Endothelial cell of umbilical vein (primary cell): Measurements from ENCODE around the gene IRF2BPL. TPM values are rescaled to one million over a fixed set of nuclear protein-coding genes. Genes with fewer than 3 reads are reported as not detected.

Experiments used
- BruUV-seq: library from RNA; stranded (reverse); fragments of 400-500 nt; replicated peaks from 2 replicates; lab custom pipeline; 2021; lab: Mats Ljungman, UMichigan
- CTCF ChIA-PET: fragments of 300-600, 350-600 bp; sonication (Branson Sonifier 250); formaldehyde crosslinking; loops from one replicate; lab custom pipeline; 2021; ENCODE audit warnings: antibody characterized with exemption, inconsistent platforms; lab: Charles Lee
- POLR2A ChIA-PET: fragments of 300-600, 350-600 bp; sonication (Branson Sonifier 250); formaldehyde crosslinking; loops from one replicate; lab custom pipeline; 2021; ENCODE audit warnings: antibody characterized with exemption, inconsistent platforms; lab: Charles Lee
- DNase-seq: peaks from one replicate; pipeline ENCODE4 v3.0.0-alpha.2; 2011; ENCODE audit warnings: low read depth, low spot score
- FAIRE-seq: peaks from 2 replicates; lab custom pipeline; 2011; peaks lifted over from hg19 to GRCh38; lab: Jason Lieb, UNC
- H2AFZ ChIP-seq: 2 replicates; pipeline ENCODE4 v1.6.0; 2012; ENCODE audit warnings: low read depth, low read length, control low read depth, inconsistent platforms
- H3K27ac ChIP-seq: 2 replicates; pipeline ENCODE4 v1.5.1; 2011; ENCODE audit warnings: low read depth, mild to moderate bottlenecking, control low read depth, low read length, moderate library complexity; ENCODE audit not compliant: insufficient read depth
- H3K27me3 ChIP-seq, 2 experiments: 2 replicates each; pipeline versions ENCODE4 v1.6.0 to v1.6.1; 2011; ENCODE audit warnings: low read length in 2 of 2, mixed read lengths in 1 of 2; ENCODE audit not compliant: control insufficient read depth in 2 of 2, insufficient read depth in 2 of 2
- H3K36me3 ChIP-seq, 2 experiments: 2 replicates in 1 of 2; 3 replicates in 1 of 2; pipeline ENCODE4 v1.5.1; 2011; ENCODE audit warnings: low read length in 2 of 2, mild to moderate bottlenecking in 1 of 2, moderate library complexity in 1 of 2; ENCODE audit not compliant: control insufficient read depth in 2 of 2, insufficient read depth in 2 of 2; ENCODE audit errors: extremely low read depth in 1 of 2
- H3K4me1 ChIP-seq: 3 replicates; pipeline ENCODE4 v1.5.1; 2011; ENCODE audit warnings: mild to moderate bottlenecking, low read length; ENCODE audit not compliant: control insufficient read depth, insufficient read depth; ENCODE audit errors: extremely low read depth
- H3K4me2 ChIP-seq: 2 replicates; pipeline ENCODE4 v1.6.1; 2011; ENCODE audit warnings: low read length, control low read depth, mixed read lengths; ENCODE audit not compliant: insufficient read depth
- H3K4me3 ChIP-seq, 3 experiments: fragments of 200-600 bp in 1 of 3; sonication (generic), shearing (Covaris generic) in 1 of 3; replicated peaks in 1 of 3; 2 replicates each; pipeline ENCODE4 v1.5.1; 2011 to 2016; ENCODE audit warnings: control low read depth in 3 of 3, low read length in 3 of 3, mild to moderate bottlenecking in 2 of 3, inconsistent platforms in 1 of 3, low read depth in 1 of 3, moderate library complexity in 1 of 3; ENCODE audit not compliant: insufficient read depth in 1 of 3
- H3K79me2 ChIP-seq: 2 replicates; pipeline ENCODE4 v1.6.0; 2012; ENCODE audit warnings: low read length, inconsistent platforms; ENCODE audit not compliant: control insufficient read depth, insufficient read depth
- H3K9ac ChIP-seq: replicated peaks from 2 replicates; pipeline ENCODE3; 2011; ENCODE audit warnings: low read length, control low read depth; ENCODE audit not compliant: insufficient read depth; ENCODE audit errors: extremely low read depth
- H3K9me1 ChIP-seq: replicated peaks from 3 replicates; pipeline ENCODE4 v1.6.0; 2011; ENCODE audit warnings: mild to moderate bottlenecking, low read length; ENCODE audit not compliant: control insufficient read depth, insufficient read depth; ENCODE audit errors: extremely low read depth
- H3K9me3 ChIP-seq: replicated peaks from 2 replicates; pipeline ENCODE4 v1.5.1; 2012; ENCODE audit warnings: low read length, inconsistent platforms; ENCODE audit not compliant: control insufficient read depth, insufficient read depth
- H4K20me1 ChIP-seq: replicated peaks from 2 replicates; pipeline ENCODE3; 2011; ENCODE audit warnings: mild to moderate bottlenecking, low read length; ENCODE audit not compliant: control insufficient read depth, insufficient read depth; ENCODE audit errors: extremely low read depth
- CTCF ChIP-seq, 2 donors: IDR thresholded peaks; 1 replicate in 1 of 2; 2 replicates in 1 of 2; pipeline ENCODE4 v1.5.1; 2011; ENCODE audit warnings: low read length in 2 of 2, mild to moderate bottlenecking in 2 of 2, moderate library complexity in 2 of 2, control low read depth in 1 of 2, inconsistent platforms in 1 of 2, low read depth in 1 of 2; ENCODE audit not compliant: insufficient read depth in 1 of 2; ENCODE audit errors: extremely low read depth in 1 of 2
- EZH2 ChIP-seq: IDR thresholded peaks from 2 replicates; pipeline ENCODE4 v1.6.1; 2012; ENCODE audit warnings: borderline replicate concordance, low read depth, mild to moderate bottlenecking, moderate library complexity, low read length, inconsistent platforms; ENCODE audit not compliant: severe bottlenecking
- FOS ChIP-seq: IDR thresholded peaks from 2 replicates; pipeline ENCODE4 v1.6.1; 2011; ENCODE audit warnings: mild to moderate bottlenecking, low read length, moderate library complexity, borderline replicate concordance; ENCODE audit not compliant: insufficient read depth
- GATA2 ChIP-seq: IDR thresholded peaks from 2 replicates; pipeline ENCODE4 v1.7.0; 2011; ENCODE audit warnings: low read depth, mild to moderate bottlenecking, moderate library complexity, mixed read lengths, low read length; ENCODE audit not compliant: insufficient read length, insufficient read depth
- JUN ChIP-seq: IDR thresholded peaks from 2 replicates; pipeline ENCODE4 v1.6.1; 2011; ENCODE audit warnings: borderline replicate concordance, low read depth; ENCODE audit not compliant: insufficient read length, insufficient read depth
- MAX ChIP-seq: IDR thresholded peaks from 2 replicates; pipeline ENCODE4 v1.6.1; 2011; ENCODE audit not compliant: insufficient read depth, insufficient read length
- MYC ChIP-seq: IDR thresholded peaks from one replicate; pipeline ENCODE4 v1.6.1; 2011; ENCODE audit warnings: mild to moderate bottlenecking, low read depth, low read length
- POLR2A ChIP-seq: IDR thresholded peaks from 2 replicates; pipeline ENCODE4 v1.6.1; 2012; ENCODE audit warnings: low read depth, mild to moderate bottlenecking, control low read depth, low read length
- POLR2AphosphoS5 ChIP-seq: IDR thresholded peaks from 2 replicates; pipeline ENCODE4 v1.6.1; 2012; ENCODE audit warnings: low read depth, mild to moderate bottlenecking, control low read depth, low read length, moderate library complexity; ENCODE audit not compliant: insufficient read depth
- dilution Hi-C: fragments of 300-500 bp; cut with MboI; formaldehyde crosslinking; loops from one replicate; pipeline ENCODE4 v1.15.0; 2019; ENCODE audit warnings: low sequenced_read_pairs; ENCODE audit not compliant: extremely low pct_ligation_motif_present
- intact Hi-C: fragments of 100-400 bp; cut with micrococcal nuclease; formaldehyde crosslinking; loops from one replicate; pipeline ENCODE4 v1.10.0; 2022
- polyA plus RNA-seq, 4 experiments: library from polyadenylated mRNA; depleted of rRNA in 3 of 4; stranded (reverse) in 3 of 4; unstranded in 1 of 4; fragments of >200 nt; gene quantifications; 2 replicates each; pipeline versions ENCODE4 v1.2.1 to v1.2.3, GENCODE V29; 2011 to 2012; ENCODE audit warnings: missing spikeins in 1 of 4
- total RNA-seq: library from RNA; stranded (reverse); gene quantifications from 2 replicates; pipeline ENCODE4 v1.2.3, GENCODE V29; 2021

Gene IRF2BPL
- total and polyA plus RNA-seq, 2 donors (not counting 3 experiments of a cell fraction or from before 2014, with no cell fraction given): 9.3 to 23.3 TPM

GRCh38 chr14:77043177-77043983 lies 14.9 kb upstream of the IRF2BPL start:
- H3K9ac ChIP-seq: peak overlapping the region; percentile 79
- H3K36me3 ChIP-seq: no peaks in the 10 kb centered on the region
- no peak overlapping the region for H3K4me3 ChIP-seq
- no peaks in the 10 kb centered on the region for H3K9me1 ChIP-seq
- POLR2A ChIA-PET: no interaction called here
- dilution Hi-C loops (no loop called here), intact Hi-C loops (no loop called here)
- peak overlapping the region; percentile 16 for H3K4me2 ChIP-seq
- CTCF ChIA-PET: interaction anchor here (1.3 to 8.8 kb wide), 8 partner anchors 9 to 168 kb away, joined by 6 to 58 read pairs (median 8); partner anchors contain the start of gene IRF2BPL
- peaks cover 62% of the 10 kb centered on the region for H3K4me1 ChIP-seq
- peak overlapping the region; percentile 93 for H3K27ac ChIP-seq
- H2AFZ ChIP-seq: peak overlapping the region; percentile 64
- FAIRE-seq (peak; percentile 49), DNase-seq (peak; percentile 33)
- H4K20me1 ChIP-seq: no peaks in the 10 kb centered on the region
- no TSS peak for BruUV-seq
- no peaks in the 10 kb centered on the region for H3K79me2 ChIP-seq
- TF ChIP-seq POLR2AphosphoS5: no peak
- no peak for TF ChIP-seq MYC
- no peak for TF ChIP-seq MAX
- no peak for TF ChIP-seq EZH2
- TF ChIP-seq JUN: no peak
- no peak for TF ChIP-seq GATA2
- no peak for TF ChIP-seq CTCF (IDR thresholded peaks at IDR 0.05; ENCODE audit: extremely low read depth in 1 of 2, insufficient read depth in 1 of 2, low read depth in 1 of 2, low read length in 2 of 2)
- no peak for TF ChIP-seq FOS
- no peak for TF ChIP-seq POLR2A
- H3K9me3 ChIP-seq: no peaks in the 10 kb centered on the region
- no peaks in the 10 kb centered on the region for H3K27me3 ChIP-seq
